AG20443 (cell line): ENCODE measurements around the gene COX14.
"Not testable (repeated sequence)": the region's sequence is repeated elsewhere in the genome, so short reads cannot be mapped to it uniquely, and the experiment has no call there.

Experiments
- DNase-seq: peaks from one replicate; pipeline ENCODE4 v3.0.0; 2012; ENCODE audit warnings: low spot score, mixed read lengths

COX14 gene

DNA sequence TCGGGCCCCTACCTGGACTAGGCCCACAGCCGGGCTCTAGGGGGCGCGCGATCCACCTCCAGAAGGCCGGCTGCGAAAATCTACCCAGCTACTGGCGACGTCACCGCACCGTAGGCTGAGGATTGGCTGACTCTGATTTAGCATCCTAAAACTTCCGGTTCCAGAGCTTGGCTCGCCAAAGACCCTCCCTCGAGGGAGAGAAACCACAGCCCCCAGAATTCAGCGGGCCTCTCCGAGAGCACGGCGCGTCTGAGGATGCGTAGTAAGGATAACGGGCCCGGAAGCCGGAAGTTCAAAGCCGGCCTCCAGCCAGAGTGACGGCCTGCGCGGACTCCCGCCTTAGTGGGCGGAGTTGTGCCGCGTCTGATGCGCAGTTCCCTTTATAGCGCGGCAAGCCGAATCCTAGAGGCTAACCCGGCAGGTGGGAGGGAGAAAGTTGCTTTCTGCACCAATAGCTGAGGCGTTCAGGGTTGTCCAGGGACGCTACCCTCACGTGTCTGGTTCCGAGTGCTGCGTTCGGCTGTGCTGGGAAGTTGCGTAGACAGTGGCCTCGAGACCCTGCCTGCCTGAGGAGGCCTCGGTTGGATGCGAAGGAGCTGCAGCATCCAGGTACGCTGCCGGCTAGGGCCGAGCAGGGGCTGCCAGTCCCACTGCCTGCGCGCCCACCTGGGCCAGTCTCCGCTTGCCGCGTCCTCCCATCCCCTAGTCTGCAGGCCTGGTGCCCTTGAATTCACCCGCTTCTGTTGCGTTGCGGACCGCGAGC is at the start of gene COX14:
Gene COX14, plus strand, starts transcription at position 544 of the 763 bp plus-strand sequence. CDS start 7,808 bp downstream, outside the sequence.
- DNase-seq: peak; percentile 98

DNA sequence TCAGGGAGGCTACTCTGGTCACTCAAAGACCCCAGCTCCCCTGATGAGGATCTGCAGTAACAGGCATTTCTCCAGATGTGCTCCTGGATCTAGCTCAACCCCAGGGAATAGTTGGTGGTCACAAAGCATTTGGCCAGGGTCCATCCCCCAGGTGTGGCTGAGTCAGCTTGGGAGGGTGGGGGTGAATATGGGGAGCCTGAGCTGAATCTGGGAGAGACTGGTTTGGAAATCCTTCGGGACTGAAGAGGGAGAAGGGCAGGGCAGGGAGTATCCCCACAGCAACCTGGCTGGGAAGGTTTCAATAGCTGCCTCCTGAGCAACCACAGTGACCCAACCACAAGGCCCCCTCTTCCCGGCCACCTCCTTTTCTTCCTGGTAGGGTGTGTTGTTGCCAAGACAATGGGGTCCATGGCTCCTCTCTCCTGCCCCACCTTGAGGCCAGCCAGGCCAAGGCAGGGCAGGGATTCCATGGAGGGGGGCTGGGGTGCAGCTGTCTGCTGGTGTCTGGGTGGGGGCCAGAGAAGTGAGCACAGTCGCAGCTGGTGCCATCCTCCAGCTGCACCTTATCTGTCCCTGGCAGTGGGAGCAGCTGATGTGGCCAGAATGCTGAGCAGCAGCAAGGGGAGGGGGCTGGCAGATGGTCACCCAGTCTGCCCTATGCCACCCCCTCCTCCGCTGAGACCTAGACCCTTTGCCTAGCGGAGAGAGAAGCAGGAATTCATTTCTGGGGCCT is 49.1 kb upstream of the COX14 start:
- no peak for DNase-seq

DNA sequence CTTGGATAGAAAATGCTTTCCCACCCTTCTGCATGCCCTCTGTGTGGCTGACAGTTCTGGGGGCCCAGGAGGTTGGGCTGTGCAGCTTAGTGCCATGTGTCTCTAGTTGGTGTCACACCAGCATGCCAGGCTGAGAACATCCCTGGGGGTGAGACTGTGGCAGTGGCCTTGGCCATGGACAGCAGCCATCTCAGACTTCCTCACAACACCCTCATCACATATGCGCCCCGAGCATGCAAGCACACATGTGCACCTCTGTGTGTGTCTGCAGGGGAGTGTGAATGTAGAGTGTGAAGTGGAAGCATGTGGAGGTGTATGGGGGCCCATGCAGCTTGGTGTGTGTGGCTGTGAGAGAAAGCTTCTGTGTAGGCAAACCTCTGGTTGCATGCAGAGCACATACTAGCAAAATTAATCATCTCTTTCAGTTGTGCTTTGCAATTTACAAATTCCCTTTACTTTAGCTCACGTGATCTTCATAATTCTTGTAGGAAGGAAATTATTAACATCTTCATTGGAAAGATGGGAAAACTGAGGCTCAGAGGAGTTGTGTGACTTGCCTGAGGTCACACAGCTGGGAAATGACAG is 46.2 kb upstream of the COX14 start:
- DNase-seq: no peak

DNA sequence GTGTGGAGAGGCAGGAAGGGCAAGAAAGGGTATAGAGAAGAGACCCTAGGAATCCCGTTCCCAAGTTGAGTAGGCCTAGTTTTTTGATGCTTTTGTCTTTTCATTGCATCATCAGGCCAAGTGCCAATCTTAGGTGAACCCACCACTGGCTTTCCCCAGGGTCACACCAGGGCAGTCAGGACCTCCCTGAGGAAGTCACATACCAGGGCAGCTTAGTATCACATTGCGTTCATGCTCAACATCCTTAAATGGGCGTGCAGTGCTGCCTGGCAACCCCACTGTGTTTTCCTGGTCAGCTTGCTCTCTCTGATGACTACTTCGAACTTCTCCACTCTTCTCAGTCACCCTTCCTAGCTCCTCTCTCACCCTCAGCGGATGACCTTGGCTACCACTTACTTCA is 45.6 kb upstream of the COX14 start:
- DNase-seq: peak; percentile 84

DNA sequence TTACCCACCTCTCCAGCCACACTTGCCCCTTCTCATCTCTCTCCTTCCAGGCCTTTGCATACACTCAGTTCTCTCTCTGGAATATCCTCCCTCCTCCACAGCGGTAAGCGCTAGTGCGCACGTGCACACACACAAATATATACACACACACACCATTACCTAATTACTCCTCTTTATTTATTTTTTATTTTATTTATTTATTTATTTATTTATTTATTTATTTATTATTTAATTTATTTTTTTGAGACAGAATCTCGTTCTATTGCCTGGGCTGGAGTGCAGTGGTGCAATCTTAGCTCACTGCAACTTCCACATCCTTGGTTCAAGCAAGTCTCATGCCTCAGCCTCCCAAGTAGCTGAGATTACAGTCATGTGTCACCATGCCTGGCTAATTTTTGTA is 43.0 kb upstream of the COX14 start:
- no peak for DNase-seq

DNA sequence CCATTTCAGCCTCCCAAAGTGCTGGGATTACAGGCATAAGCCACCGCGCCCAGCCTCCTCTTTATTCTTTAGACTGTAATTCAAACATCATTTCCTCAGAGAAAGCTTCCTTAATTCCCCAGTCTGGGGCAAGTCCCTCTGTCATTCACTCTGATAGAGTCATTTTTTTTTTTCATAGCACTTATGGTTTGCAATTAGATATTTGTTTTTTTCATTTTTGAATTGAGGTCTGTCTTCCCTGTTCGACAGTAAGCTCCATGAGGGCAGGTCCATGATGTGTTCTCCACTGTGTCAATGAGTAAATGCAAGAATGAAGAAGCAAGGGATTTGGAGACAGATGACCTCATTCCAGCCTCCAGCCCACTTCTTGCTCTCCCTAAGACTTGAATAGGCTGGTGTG is 42.5 kb upstream of the COX14 start:
- no peak for DNase-seq

DNA sequence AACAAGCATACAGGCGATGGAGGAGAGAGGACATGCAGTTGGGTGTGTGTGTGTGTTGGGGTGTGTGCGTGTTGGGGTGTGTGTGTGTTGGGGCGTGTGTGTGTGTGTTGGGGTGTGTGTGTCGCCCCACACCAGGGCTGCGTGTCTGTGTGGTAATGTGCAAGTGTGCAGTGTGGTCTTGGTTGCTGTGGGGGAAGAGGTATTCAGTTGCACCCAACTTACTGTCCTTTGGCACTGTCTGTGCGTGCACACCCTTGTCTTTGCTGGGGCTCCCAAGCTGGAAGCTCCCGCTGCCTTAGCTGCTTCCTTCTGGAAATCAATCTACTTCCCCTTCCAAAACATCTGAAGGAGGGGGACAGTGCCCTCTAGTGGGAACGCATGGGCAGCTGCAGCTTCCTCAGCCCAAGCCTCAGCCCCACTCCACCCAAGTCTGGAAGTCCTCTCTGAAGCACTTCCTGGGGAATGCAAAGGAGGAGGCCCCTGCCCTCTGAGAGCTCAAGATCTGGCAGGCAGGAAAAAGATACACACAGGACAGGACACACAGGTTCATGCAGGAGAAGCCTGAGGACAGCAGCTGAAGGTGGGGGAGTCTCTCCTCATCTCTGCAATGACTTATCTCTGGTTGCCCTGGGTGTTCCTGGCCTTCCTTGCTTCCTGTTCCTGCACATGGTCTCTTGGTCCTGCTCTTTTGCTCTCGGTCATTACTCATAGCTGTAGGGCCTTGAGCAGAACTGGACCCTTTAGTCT is 41.5 kb upstream of the COX14 start:
- DNase-seq: peak; percentile 83

DNA sequence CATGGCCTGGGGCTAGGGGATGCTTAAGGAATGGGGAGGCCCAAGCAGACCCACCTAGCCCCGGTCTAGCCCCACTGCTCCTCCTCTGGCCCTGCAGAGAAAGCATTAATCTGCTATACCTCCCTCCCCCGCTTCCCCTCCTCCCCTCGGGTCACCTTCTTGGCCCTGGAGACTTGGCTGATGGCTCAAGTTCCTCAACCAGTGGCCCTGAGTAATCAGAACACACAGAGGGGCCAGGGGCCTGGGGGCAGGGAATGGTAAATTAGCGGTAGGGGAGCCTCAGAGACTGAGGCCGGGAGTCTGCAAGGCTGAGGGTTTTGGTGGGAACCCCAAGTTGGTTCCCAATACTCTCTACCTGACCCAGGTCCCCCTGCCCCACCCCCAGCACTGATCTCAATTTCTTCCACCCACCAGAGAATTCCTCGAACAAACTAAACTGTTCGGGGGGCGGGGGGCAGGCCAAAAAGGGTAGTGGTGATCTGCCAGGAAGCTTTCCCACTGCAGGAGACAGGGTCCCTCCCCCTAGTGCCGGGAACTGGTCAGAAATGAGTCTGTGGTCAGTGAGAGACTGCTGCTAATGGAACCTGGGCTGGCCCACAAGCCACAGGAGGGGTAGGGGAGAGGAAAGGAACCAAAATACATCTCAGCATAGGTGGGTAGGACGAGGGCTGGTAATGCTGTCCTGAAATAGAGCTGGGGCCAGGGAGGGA is 39.7 kb upstream of the COX14 start:
- DNase-seq: no peak

DNA sequence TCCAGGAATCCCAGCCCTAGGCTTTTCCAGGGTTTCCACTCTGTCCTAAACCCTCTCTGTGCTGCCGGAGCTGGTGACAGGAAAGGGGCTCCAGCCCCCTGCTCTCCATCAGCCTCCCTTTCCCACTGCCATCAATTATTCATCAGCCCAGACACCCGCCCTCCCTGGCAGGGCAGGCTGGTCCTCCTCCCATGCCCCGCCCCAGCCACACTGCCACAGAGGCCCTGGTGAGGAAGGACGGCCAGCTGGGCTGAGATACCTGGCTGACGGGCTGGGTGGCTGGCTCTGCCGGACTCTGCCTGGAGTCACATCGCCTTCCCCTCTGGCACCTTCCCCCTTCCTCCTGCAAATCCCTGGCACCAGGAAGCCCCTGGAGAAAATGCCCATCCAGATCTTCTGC is 38.8 kb upstream of the COX14 start:
- no peak for DNase-seq

DNA sequence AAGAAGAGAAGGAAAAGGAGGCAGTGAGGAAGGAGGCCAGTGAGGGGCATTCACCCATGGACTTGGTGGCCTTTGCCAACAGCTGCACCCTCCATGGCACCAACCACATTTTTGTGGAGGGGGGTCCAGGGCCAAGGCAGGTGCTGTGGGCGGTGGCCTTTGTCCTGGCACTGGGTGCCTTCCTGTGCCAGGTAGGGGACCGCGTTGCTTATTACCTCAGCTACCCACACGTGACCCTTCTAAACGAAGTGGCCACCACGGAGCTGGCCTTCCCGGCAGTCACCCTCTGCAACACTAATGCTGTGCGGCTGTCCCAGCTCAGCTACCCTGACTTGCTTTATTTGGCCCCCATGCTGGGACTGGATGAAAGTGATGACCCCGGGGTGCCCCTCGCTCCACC is 38.3 kb upstream of the COX14 start:
- no peak for DNase-seq

DNA sequence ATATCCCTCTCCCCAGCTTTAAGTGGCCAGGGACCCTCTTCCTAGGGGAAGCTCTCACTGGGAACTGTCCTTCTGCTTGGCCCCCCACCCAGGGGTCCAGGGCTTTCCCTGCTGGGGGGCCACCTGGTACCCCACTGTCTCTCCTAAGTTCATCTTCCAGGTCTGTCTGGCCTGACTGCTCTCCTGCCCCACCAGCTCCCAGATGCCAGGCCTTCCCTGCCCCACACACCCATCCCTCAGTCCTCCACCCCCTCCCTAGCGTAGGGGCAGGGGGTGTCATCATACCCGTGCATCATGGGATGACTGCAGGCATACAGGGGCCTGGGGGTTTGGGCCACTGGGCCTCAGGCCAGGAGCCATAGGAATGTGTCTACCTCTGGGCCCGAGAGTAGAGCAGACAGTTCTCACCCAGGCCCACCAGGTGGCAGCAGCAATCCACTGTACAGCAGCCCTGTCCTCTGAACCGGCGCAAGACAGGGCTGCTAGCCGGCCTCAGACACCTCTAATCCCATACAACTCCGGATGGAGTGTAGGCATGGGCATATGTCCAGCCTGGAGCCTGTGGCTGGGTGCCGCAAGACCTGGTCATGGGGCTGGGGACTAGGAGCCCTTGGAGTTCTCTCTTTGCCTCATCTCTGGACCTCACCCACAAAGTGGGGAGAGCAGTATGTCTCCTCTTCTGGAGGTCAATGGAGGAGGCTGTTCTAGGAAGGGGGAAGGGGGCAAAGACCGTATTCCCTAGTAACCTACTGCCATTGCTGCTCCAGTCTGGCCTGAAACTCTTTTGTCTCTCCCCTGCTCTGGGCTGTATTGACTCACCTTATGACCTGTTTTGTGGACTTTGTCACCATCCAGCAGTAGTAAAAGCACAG is 36.9 kb upstream of the COX14 start:
- peak; percentile 92 for DNase-seq

DNA sequence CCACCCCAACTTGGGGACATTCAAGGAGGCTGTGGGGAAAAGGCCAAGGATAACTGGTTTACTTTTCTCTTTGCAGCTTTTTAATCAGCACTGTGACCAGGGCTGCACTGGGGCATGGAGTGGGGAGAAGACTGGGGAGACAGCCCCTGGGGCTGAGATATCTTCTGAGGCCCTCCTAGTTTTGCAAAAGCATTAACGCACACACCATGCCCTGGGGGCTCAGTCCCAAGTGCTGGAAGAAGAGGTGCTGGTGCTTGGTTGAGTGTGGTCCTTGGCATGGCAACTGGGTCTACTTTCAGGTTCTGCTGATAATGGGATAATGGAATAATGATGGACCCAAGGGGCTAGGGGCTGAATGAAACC is 36.2 kb upstream of the COX14 start:
- DNase-seq: no peak

DNA sequence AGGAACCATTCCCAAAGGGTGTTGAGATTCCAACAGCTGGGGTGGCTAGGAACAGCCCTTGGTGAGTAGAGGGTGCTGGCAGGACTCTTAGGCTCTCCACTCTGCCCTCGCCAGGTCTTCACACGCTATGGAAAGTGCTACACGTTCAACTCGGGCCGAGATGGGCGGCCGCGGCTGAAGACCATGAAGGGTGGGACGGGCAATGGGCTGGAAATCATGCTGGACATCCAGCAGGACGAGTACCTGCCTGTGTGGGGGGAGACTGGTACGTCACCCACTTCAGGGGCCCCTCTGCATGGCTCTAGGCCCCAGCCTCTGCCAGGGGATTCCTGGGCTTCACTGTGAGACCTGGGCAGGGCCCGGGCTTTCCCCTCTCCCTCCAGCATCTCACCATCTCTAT is 34.9 kb upstream of the COX14 start:
- no peak for DNase-seq

DNA sequence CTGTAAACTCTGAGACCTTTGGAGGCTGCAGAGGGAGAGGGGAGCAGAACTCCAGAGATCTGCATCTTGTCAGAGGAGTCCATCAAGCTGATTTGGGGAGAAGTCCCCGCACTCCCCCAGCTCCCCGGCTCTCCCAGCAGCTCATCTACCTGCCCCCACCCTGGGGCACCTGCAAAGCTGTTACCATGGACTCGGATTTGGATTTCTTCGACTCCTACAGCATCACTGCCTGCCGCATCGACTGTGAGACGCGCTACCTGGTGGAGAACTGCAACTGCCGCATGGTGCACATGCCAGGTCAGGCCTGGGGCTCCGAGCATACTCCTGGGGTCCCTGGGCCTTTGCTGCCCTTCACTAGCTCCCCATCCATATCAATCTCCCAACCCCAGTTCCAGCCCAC is 33.8 kb upstream of the COX14 start:
- no peak for DNase-seq

DNA sequence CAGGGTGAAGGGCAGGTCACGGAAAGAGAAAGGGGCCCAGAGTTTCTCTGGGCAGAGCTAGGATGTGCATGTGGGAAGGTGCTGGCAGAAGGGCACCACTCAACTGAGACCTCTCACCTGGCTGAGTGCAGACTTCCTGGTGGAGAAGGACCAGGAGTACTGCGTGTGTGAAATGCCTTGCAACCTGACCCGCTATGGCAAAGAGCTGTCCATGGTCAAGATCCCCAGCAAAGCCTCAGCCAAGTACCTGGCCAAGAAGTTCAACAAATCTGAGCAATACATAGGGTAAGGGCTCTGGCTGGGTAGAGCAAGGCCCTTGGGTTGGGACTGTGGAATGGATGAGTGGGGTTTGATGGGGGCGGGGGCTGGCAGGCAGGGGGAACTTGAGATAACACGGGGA is 32.3 kb upstream of the COX14 start:
- no peak for DNase-seq

DNA sequence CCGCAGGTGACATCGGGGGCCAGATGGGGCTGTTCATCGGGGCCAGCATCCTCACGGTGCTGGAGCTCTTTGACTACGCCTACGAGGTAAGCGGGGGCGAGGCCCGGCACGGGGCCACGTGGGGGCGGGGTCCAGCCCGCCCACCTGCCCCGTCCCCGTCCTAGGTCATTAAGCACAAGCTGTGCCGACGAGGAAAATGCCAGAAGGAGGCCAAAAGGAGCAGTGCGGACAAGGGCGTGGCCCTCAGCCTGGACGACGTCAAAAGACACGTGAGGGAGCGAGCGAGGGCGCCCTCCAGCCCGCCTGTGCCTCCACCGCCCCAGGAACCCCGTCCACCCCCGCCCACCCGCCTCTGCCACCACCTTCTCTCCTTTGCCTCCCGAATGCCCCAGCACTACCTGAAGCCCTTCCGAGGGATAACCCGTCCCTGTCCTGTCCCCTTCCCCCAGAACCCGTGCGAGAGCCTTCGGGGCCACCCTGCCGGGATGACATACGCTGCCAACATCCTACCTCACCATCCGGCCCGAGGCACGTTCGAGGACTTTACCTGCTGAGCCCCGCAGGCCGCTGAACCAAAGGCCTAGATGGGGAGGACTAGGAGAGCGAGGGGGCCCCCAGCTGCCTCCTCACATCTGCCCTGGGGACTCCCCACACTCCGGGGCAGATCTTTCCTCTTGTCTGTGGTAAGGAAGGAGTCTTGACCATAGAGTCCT is 30.8 kb upstream of the COX14 start:
- DNase-seq: no peak

DNA sequence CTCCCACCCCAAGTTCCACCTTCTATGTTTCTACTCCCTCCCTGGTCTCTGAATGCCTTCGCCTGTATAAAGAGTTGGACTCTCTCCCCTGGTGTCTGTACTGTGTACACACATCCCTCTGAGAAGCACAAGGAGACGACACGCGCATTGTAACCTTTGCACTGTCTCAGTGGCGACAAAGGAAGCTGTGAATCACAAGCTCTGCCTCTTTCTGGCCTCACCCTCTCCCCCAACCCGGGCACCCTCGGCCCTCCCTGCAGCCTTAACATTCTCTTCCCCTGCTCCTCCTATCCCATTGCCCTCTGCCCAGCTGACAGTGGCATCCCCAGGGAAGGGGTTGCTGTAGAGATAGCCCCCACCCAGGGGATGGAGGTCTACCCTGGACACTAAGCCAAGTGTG is 29.4 kb upstream of the COX14 start:
- DNase-seq: no peak

DNA sequence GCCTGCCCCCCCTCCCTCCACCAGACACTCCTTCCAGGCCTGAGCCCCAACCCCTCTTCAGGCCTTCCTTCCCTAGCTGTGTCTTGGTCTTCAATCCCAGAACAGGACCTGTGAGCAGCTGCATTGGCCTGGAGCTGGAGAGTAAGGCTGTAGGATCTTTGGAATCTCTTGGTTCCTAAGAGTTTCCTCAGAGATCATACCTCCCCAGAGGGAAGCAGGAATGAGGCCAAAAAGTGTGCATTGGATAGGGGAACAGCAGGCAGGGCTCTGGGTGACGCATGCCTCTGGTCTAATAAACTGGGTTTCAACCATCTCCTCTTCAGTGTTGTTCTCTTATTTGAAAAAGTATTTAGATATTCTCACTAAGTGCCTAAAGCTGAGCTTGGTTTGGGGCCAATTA is 28.7 kb upstream of the COX14 start:
- no peak for DNase-seq

DNA sequence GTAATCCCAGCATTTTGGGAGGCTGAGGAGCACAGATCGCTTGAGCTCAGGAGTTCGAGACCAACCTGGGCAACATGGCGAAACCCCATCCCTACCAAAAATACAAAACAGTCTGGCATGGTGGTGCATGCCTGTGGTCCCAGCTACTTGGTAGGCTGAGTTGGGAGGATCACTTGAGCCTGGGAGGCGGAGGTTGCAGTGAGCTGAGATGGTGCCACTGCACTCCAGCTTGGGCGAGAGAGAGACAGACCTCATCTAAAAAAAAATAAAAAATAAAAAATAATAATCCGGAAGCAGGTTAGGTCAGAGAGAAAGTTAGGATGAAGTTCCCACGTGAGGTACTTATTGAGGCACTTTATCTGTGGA is 27.6 kb upstream of the COX14 start:
- DNase-seq: not testable (repeated sequence)
